ENCODE data around the gene PLN.

DNA sequence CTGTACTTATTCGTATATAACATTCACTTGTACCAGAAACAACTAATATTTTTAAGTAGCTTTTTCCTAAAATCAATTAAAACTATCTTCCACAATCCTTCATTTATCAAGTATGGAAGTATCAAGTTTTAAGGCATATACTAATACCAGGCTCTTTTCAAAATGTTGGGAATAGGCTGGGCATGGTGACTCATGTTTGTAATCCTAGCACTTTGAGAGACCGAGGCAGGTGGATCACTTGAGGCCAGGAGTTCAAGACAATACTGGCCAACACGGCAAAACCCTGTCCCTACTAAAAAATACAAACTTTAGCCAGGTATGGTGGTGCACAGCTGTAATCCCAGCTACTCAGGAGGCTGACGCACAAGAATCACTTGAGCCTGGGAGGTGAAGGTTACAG is 25.7 kb upstream of the PLN start:
- TF ChIP-seq, protein P1, sequence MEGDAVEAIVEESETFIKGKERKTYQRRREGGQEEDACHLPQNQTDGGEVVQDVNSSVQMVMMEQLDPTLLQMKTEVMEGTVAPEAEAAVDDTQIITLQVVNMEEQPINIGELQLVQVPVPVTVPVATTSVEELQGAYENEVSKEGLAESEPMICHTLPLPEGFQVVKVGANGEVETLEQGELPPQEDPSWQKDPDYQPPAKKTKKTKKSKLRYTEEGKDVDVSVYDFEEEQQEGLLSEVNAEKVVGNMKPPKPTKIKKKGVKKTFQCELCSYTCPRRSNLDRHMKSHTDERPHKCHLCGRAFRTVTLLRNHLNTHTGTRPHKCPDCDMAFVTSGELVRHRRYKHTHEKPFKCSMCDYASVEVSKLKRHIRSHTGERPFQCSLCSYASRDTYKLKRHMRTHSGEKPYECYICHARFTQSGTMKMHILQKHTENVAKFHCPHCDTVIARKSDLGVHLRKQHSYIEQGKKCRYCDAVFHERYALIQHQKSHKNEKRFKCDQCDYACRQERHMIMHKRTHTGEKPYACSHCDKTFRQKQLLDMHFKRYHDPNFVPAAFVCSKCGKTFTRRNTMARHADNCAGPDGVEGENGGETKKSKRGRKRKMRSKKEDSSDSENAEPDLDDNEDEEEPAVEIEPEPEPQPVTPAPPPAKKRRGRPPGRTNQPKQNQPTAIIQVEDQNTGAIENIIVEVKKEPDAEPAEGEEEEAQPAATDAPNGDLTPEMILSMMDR (IDR thresholded peaks at IDR 0.05): no peak
- no peak for TF ChIP-seq ZFX (IDR thresholded peaks at IDR 0.05; ENCODE audit: borderline replicate concordance)
